ENCODE results near the gene COL6A1.

GRCh38 chr21:45990741-45991605 is 9.4 kb downstream of the COL6A1 start:
- TF ChIP-seq POLR2AphosphoS5 (IDR thresholded peaks at IDR 0.05; ENCODE audit: low read depth, low read length): no peak
- TF ChIP-seq REST (IDR thresholded peaks at IDR 0.05; ENCODE audit: insufficient read depth in 1 of 2, low read depth in 2 of 2, low read length in 2 of 2): no peak

Data from PFSK-1 (cell line).